ENCODE measurements around the gene RAD51B.
"Not testable (repeated sequence)": the region's sequence is repeated elsewhere in the genome, so short reads cannot be mapped to it uniquely, and the experiment has no call there.

Gene RAD51B

DNA sequence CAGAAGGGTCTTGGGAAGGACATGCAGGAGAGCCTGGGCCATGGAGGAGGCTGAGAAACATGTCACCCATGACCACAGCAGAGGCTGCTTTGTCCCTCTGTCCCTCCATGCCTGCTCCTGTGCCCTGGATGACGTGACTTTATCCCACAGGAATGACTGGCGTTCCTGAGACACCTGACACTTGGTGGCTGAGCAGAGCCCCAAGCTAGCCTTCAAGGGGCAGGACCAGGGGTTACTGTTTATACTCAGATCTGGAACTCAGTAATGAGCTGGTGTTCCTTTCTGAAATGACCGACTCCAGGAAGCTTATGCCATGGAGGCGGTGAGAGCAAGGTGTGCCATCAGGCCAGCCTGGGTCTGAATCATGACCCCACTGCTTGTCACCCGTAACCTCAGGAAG, 929.1 kb downstream of the RAD51B start:
- DNase-seq (ENCODE audit: low read depth in 2 of 2): no peak

DNA sequence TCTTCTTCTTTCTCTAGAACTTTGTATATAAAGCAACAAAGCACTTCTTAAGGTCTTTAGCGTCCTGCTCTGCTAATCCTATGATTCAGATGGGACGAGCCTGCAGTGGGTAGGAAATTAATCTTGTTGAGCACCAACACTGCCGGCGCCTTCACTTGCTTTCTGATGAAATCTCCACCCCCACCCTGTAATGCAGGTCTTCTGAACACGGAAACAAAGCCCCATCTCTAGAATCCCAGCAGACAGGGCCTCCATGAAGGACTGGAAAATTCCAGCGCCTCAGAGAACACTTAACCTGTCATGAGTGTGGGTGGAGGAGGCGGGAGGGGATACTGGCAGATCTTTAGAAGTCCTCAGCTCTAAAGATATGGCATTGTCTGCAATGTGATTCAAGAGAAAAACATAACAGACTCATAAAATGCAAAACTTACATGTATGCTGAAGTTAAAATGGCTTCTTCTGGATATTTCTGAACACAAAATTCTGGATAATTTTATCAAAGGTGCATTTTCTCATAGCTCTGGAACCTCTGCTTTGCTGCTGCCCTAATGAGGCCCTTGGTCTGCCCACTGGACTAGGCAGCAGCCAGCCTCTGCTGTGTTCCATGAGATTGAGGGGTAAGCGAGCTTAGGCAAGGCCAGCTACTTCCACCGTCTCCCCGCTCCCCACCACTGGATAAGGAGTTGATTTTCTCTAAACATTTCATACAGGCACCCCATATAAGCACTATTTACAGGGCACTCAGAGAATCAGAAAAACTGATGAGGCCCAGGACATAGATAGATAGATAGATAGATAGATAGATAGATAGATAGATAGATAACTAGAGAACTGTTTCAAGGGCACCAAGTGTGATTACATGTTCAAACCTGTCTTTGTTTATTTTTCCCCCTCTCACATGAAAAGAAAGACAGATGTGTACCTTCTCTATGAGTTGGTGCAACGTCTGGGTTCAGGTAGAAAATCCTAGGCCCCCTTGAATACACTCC, 930.2 kb downstream of the RAD51B start:
- no peak for DNase-seq (ENCODE audit: low read depth in 2 of 2)

DNA sequence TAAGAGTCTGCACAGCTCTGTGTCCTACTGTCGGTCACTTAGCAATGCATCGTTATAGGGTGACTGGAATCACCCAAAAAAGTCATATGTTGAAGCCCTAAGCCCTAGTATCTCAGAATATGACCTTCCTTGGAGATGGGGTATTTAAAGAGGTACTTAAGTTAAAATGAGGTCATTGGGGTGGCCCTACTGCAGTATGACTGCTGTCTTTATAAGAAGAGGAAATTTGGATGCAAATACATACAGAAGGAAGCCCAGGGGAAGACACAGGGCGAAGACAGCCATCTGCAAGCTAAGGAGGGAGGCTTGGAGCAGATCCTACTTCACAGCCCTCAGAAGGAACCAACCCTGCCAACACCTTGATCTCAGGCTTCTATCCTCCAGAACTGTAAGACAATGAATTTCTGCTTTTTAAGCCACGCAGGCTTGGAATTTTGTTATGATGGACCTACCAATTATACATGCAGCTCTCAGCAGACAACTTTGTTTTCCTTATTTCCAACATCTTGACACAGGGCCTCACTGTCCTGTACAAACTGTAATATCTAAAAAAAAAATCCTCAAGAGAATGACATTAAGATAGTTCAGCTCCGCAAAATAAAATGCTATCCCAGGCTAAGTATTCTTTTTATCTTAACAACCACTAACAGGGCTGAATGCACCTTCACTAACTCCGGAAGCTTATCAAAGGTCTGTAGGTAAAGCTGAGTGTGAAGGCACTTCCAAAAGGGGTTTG, 932.9 kb downstream of the RAD51B start:
- no peak for DNase-seq (ENCODE audit: low read depth in 2 of 2)

DNA sequence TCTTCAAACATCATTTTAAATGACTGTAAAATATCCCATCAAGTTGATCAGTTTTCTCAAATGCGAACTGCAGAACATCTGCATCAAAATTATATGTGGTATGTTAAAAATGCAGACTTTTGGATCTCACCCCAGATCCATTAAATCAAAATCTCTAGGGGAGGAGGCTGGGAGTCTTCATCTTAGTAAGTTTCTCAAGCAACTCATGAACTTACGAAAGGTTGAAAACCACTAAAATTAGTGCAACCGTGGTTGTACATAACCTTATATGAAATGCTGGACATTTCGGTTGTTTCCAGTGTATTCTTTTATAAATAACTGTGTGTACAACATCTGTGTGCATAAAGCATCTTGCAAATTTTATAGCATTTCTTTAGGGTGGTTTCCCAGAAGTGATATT, 934.1 kb downstream of the RAD51B start:
- no peak for DNase-seq (ENCODE audit: low read depth in 2 of 2)

DNA sequence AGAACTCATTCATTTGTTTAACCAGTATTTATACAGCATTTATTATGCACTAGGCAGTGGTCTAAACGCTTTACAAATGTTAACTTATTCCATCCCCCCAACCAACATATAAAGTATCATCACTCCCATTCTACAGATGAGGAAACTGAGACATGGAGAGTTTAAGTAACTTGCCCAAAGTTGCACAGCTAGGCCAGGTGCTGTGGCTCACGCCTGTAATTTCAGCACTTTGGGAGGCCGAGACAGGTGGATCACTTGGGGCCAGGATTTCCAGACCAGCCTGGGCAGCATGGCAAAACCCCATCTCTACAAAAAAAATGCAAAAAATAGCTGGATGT, 935.4 kb downstream of the RAD51B start:
- no peak for DNase-seq (ENCODE audit: low read depth in 2 of 2)

DNA sequence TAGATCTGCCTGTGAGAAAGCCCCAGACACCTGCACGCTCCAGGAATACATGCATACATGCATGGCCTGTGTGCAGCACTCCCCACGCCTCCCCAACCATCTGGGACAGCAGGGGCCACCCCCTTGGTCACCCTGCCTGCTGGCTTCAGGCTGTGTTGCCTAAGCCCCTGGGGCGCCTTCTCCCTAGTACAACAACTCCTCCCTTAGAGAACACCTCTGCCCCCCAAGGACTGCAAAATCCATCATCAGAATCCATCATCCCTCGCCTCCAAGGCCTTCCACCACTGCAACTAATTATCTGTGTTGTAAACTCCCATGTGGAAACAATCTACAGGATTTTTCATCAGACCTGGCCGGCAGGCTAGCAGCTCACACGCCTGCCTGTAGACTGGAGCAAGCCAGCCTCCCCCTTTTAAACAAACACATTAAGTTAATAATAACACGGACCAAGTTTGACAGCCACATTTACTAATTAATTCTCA, 936.5 kb downstream of the RAD51B start:
- no peak for DNase-seq (ENCODE audit: low read depth in 2 of 2)

DNA sequence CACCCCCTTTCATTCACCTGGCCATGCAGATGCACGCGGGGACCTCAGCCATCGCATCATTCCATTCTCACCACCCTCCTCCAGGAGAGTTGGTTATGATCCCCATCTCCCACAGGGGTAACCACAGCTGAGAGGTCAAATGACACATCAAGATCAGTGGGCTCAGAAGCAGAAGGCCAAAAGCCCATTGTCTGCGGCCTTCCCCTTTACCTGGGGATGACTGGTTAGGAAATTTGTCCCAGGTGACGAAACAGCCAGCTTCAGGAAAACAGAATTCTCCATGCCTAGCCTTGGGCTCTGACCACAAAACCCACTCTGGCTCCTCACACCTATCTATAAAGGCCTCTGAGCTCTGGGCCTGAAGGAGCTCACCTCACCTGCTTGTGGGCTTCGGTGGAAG, 937.2 kb downstream of the RAD51B start:
- DNase-seq (ENCODE audit: low read depth in 2 of 2): no peak

DNA sequence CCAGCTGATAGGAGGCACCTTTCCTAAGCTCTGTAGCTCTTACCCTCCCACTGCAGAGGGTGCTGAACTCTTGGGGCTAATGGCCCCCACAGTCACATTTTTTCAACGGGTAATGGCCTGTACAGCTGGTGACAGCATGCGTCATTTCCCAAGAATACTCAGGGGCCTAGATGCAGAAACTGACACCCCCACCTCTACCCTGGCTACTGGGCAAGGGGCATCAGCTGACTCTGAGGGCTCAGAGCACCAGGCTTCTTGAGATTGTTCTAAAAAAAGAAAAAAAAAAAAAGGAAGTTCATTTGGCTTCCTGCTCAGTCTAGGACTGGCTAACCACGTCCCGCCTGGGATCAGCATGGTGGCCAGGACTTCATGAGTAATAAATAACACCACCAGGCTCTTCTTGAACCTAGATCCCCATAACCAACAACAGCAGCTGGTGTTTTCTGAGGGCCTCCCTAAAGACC, 938.1 kb downstream of the RAD51B start:
- DNase-seq (ENCODE audit: low read depth in 2 of 2): no peak

DNA sequence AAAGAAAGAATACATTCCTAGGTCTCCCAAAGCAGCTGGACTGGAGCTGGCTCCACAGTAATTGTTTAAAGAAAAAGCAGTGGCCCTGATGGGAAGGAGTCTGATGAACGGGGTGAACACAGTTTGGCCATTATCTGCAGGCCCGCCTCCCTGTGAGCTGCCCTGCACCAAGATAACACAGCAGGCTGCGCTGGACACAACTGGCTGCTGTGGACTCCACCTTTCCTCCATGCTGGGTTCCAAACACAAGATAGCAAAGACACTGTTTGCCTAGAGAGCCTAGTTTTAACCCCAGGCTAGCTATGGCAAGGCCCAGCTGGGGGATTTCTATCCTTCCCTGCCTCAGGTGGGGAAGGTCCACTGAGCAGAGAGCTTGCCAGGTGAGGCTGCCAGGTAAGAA, 938.7 kb downstream of the RAD51B start:
- DNase-seq (ENCODE audit: low read depth in 2 of 2): no peak

DNA sequence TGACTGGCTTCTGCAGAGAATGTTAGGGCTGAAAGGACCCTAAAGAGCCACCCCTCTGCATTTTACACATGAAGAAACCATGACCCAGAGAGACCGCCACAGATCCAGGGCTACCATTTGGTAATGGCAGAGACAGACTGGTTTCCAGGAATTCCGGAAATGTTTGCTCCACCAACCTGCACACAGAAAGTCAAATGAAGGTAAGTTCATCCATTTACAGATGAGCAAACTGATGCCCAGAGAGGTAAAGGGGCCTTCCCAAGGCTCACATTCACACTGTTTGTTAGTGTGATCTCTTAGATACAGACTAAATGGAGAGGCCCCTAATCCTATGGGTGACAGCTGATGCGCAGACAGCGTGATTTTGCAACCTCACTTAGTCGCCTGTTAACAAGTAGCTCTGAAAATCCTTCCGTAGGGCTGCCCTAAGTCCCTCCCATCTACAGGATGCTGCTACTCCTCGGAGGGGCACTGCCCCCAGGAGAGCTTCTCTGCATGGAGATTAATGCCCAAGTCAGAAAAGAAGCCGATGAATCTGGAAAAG, 939.5 kb downstream of the RAD51B start:
- DNase-seq (ENCODE audit: low read depth in 2 of 2): no peak

DNA sequence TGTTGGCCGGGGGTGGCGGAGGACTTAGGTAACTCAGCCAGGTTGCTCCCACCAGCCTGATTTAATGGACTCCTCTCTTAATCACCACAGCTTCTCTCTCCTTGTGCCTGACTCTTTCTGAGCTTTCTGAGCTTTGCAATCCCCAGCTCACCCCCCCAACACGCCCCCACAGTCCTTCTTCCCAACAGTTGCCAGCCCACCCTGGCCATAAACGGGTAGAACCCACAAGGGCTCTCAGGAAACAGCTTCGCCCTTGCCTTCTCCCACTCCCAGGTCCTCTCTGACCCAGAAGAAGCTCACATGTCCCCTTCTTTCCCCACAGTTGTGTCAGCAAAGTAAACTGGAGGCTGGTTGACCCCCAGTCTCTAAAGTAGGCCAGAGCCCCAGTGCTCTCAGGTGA, 940.4 kb downstream of the RAD51B start:
- DNase-seq (ENCODE audit: low read depth in 2 of 2): no peak

DNA sequence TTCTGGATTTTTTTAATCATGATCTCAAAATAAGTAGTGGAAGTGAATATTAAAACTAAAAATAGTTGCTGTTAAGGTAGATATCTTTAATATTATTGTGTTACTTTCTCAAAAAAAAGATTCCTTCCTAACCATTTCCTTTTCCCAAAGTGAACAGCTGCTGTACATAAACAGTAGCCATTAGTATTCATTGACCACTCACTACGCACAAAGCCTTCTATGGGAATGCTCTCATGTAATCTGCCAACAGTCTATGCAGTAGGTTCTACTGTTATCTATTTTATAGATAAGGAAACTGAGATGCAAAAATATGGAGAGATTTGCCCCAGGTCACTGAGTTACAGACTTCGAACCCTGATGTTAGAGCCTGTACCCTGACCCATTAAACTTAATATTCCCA, 941.2 kb downstream of the RAD51B start:
- DNase-seq (ENCODE audit: low read depth in 2 of 2): no peak

DNA sequence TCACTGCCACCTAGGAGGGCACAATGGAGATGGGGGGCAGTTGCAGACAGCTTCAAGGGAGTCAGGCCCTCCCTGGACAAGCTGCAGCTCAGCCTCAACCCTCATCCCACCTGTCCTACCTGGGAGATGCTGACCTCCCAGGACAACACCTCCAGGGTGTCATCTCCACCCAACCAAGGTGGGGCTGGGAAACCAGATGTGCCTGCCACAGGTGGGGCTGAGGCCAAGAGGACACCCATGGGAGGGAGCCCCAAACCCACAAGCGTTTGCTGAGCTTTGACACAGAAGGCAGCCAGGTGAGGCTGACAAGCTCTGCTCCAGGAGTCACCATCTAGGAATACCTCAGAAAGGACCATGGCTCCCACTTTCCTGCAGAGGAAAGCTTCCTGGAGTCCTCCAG, 941.8 kb downstream of the RAD51B start:
- DNase-seq (ENCODE audit: low read depth in 2 of 2): no peak

DNA sequence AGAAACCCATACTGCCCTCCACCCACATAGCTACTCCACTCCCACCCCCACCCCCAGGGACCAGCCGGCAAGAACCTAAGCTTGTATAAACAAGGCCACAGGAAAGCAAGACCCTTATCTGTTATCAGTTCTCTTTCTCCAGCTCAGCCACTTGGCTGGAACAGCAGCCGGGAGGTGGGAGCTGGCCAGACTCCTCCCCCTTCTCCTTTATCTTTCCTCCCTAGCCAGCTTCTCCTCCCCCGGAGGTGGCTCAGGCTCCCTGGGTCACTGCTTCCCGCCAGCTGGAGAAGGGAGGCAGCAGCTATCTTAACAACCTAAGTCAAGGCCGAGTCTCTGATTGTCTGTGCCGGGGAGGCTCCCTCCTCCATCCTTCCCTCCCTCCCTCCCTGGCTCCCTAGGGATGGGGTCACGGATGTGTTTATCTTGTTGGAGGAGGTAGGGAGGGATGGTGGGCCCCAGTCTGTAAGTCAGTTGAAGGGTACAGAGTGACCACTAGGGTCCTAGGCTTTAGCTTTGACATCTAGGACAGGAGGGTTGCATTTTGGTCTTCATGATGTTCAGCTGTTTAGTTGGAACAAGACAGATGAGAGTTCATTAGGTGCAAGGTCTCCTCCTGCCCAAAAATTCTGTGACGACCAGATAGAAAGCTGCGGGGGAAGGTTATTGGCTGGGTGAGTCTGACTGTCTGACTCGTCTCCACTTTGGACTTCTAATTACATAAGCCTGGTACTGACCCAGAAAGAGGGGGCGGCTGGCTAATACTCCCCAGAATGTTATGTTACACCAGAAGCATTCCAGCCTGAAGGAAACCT, 943.6 kb downstream of the RAD51B start:
- DNase-seq (ENCODE audit: low read depth in 2 of 2): no peak

DNA sequence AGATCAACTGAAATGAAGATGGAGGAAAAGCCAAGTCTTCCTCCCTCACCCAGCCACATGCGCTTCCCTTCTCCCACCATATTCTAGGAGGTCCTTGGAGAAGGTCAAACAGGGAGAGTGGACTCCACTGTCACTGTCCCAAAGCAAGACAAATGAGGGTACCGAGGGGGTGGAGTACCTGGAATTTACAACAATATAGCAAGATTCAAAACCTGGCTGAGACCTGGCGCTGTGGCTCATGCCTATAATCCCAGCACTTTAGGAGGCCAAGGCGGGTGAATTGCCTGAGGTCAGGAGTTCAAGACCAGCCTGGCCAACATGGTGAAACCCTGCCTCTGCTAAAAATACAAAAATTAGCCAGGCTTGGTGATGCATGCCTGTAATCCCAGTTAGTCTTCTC, 944.3 kb downstream of the RAD51B start:
- DNase-seq (ENCODE audit: low read depth in 2 of 2): not testable (repeated sequence)

DNA sequence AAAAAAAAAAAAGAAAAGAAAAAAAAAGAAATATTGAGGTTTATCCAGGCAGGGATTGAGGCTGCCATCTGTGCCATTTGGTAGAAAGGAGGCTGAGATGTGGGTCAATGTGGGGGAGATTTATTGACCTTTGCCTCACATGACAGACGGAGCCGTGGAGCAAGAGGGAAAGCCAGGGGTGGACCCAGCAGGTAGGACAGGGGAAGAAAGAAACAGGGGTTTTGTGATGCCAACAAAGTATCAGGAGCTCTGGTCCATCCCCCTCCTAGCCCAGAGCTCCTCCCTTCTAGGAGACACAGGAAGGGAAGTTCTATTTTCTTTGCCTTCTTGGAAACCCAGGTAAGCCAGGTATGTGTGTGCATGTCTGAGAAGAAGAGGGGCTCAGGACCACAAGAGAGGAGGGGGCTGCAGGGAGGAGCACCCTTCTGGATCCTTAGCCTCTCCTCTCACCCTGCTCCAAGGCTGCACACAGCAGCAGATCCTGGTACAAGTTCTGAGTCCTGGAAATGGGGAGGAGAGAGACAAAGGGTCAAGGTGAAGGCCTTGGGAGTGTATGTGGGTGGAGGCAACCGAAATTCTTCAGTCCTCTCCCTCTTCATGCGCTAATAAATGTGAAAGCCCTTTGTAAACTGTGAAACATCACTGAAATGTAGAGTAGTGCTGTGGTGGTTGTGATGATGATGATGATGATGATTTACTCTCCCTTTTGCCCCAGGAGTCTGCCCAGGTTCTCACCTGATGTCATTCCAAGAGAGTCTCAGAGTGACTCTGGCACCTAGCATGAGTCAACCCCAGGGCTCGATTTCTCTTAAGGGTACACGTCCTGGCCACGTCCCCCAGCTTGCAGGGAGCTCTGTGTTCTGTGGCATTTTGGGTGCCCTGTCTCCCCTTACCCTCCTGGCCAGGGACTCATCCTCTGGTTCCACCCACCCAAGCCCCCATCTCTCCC, 947.0 kb downstream of the RAD51B start:
- no peak for DNase-seq (ENCODE audit: low read depth in 2 of 2)

DNA sequence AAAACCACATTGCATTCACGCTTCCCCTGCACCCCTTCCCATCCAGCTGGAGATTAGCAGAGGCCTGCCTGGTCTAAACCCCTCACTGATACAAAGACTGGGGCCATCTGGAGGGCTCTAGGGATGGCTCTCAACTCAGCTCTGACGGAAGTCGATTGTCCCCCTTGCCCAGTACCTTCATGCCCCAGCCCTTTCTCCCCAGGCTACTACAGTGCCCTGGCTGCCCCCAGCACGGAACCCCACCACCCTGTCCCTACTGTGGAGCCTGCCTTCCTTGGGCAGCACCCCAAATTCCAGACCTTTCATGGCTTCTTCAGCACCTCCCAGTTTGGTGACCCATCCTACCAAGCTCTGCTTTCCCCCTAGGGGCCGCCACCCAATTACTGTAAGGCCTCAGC, 947.7 kb downstream of the RAD51B start:
- DNase-seq (ENCODE audit: low read depth in 2 of 2): no peak

DNA sequence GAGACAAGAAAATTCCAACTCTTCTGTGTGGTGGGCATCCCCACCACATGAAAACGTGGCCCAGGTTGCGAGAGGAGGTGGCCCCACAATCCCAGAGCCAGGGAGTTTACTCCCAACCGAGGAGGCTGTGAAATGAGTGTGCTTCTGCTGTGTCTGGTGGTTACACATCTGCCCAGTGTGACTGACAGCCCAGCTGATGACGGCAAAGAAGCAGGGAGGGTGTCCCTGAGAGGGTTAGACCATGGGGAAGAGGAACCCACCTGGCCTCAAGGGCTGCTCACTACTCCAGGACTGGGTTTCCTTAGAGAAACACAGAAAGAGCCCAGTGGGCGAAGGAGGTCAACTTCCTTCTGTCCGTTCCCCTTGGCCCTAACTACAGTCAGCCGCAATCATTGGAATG, 948.7 kb downstream of the RAD51B start:
- no peak for DNase-seq (ENCODE audit: low read depth in 2 of 2)

DNA sequence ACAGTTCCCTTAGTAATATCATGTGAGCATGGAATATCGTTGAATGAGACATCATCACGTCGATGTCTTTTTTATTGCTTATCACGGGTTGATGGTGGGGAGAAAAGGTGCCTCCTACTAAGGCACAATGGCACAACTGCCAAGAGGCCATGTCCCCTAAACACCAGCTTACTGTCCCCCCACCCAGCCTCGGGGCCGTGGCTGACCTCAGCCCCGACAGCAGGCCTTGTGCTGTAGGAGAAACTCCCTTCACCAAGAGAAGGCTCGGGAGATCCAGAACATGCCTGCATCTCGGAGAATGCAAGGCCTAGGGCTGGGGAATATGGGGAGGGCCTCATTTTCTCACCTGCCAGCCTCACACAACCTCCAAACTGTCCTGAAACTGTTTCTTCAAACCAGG, 950.5 kb downstream of the RAD51B start:
- no peak for DNase-seq (ENCODE audit: low read depth in 2 of 2)

DNA sequence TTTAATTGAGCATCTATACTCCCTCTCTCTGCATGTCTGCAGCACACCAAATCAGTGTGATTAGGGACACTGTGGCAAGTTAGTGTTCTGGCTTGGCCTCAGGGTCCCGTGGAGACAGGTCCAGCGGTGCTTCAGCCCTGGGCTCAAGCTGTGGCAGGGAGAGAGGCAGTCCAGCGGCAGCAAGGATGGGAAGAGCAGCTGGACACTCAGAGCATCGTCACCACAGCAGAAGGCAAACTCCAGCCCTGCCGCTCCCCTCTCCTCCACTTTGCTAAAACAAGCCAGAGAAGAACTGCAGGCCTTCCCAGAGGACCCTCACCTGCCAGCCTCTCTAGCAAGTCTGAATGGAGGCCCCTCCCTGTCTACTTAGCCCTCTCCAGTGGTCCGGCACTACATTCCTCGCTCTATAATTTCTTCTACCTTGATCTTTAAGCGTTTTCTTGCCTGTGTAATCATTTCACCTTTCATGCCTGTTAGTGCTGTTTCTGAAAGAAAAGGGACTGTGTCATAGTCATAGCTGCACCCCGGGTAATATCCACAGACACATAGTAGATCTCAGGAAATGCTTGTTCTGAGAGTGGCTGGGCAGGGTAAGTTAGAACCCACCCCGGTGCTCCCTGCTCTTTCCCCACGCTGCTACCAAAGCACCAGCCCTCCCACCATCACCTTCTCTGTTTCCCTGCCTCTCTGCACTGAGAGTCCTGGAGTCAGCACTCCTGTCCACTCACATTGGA, 951.1 kb downstream of the RAD51B start:
- DNase-seq (ENCODE audit: low read depth in 2 of 2): no peak
